B cell (primary cell): ENCODE data around the gene PSG5. TPM values are rescaled to one million over a fixed set of nuclear protein-coding genes. Genes with fewer than 3 reads are reported as not detected.
"Not testable (repeated sequence)": the region's sequence is repeated elsewhere in the genome, so short reads cannot be mapped to it uniquely, and the experiment has no call there.

Experiments
- ATAC-seq: fragments of 200-7000 bp; cut with Tn5 transposase; one replicate; pipeline ENCODE4 v1.10.0; 2021; ENCODE audit warnings: low read depth, mild to moderate bottlenecking, moderate number of reproducible peaks, moderate library complexity
- CTCF ChIA-PET: fragments of 350-600 bp; sonication (Branson Sonifier 250); formaldehyde crosslinking; loops from one replicate; lab custom pipeline; 2021; ENCODE audit warnings: antibody characterized with exemption, inconsistent platforms; lab: Charles Lee
- POLR2A ChIA-PET: fragments of 350-600 bp; sonication (Branson Sonifier 250); formaldehyde crosslinking; loops from one replicate; lab custom pipeline; 2021; ENCODE audit warnings: antibody characterized with exemption; lab: Charles Lee
- DNase-seq: peaks from one replicate; pipeline ENCODE4 v3.0.0; 2013
- H2AFZ ChIP-seq: 2 replicates; pipeline ENCODE4 v1.6.1; 2012; ENCODE audit warnings: mild to moderate bottlenecking, low read depth, low read length; ENCODE audit not compliant: insufficient read depth, poor library complexity, severe bottlenecking
- H3K27ac ChIP-seq, 2 donors: 1 replicate in 1 of 2; 2 replicates in 1 of 2; pipeline ENCODE4 v1.5.1; 2012 to 2013; ENCODE audit warnings: low read length in 2 of 2, mild to moderate bottlenecking in 2 of 2, moderate library complexity in 1 of 2
- H3K27me3 ChIP-seq, 4 experiments: fragments of 200-600 bp in 1 of 4; sonication (generic) in 1 of 4; replicated peaks in 1 of 4; 1 replicate in 2 of 4; 2 replicates in 2 of 4; pipeline versions ENCODE4 v1.6.1 to v1.7.0; 2013 to 2016; ENCODE audit warnings: low read length in 3 of 4, mild to moderate bottlenecking in 2 of 4, mixed read lengths in 1 of 4, moderate library complexity in 1 of 4; ENCODE audit not compliant: insufficient read depth in 4 of 4, control insufficient read depth in 3 of 4; ENCODE audit errors: control extremely low read depth in 1 of 4
- H3K36me3 ChIP-seq, 2 experiments: replicated peaks in 1 of 2; 1 replicate in 1 of 2; 2 replicates in 1 of 2; pipeline versions ENCODE4 v1.6.1 to v1.7.1; 2013; ENCODE audit warnings: low read length in 1 of 2; ENCODE audit not compliant: insufficient read depth in 2 of 2, control insufficient read depth in 1 of 2; ENCODE audit errors: control extremely low read depth in 1 of 2, extremely low read depth in 1 of 2
- H3K4me1 ChIP-seq, 2 donors: fragments of 200-600 bp in 1 of 2; sonication (generic) in 1 of 2; 1 replicate in 1 of 2; 2 replicates in 1 of 2; pipeline versions ENCODE4 v1.5.1 to v1.6.1; 2013 to 2017; ENCODE audit warnings: low read length in 2 of 2; ENCODE audit not compliant: control insufficient read depth in 2 of 2, insufficient read depth in 2 of 2
- H3K4me2 ChIP-seq: replicated peaks from 2 replicates; pipeline ENCODE3; 2012; ENCODE audit warnings: mild to moderate bottlenecking, low read depth, low read length; ENCODE audit not compliant: poor library complexity, severe bottlenecking
- H3K4me3 ChIP-seq, 5 experiments: fragments of 200-600 bp in 1 of 5; sonication (generic) in 1 of 5; 1 replicate in 3 of 5; 2 replicates in 2 of 5; pipeline versions ENCODE4 v1.5.1 to v1.7.0; 2011 to 2016; ENCODE audit warnings: low read length in 4 of 5, mild to moderate bottlenecking in 4 of 5, low read depth in 2 of 5, control low read depth in 1 of 5, moderate library complexity in 1 of 5; ENCODE audit not compliant: insufficient read depth in 1 of 5; ENCODE audit errors: control extremely low read depth in 1 of 5, extremely low read depth in 1 of 5
- H3K79me2 ChIP-seq: fragments of 200-600 bp; sonication (generic); one replicate; pipeline ENCODE4 v1.6.0; 2016; ENCODE audit warnings: low read length; ENCODE audit not compliant: control insufficient read depth, insufficient read depth
- H3K9ac ChIP-seq: fragments of 200-600 bp; sonication (generic); 2 replicates; pipeline ENCODE4 v1.6.1; 2017; ENCODE audit warnings: mild to moderate bottlenecking, low read length, moderate library complexity
- H3K9me3 ChIP-seq, 3 donors: one replicate each; pipeline versions ENCODE4 v1.6.1 to v1.7.1; 2013; ENCODE audit warnings: low read length in 2 of 3; ENCODE audit not compliant: control insufficient read depth in 2 of 3, insufficient read depth in 1 of 3; ENCODE audit errors: control extremely low read depth in 1 of 3
- H4K20me1 ChIP-seq: 2 replicates; pipeline ENCODE4 v1.6.0; 2012; ENCODE audit warnings: mild to moderate bottlenecking, low read length; ENCODE audit not compliant: insufficient read depth, control insufficient read depth, poor library complexity, severe bottlenecking
- H3K27ac Mint-ChIP-seq: one replicate; pipeline ENCODE4 v1.8.0; 2021; ENCODE audit warnings: mixed read lengths
- H3K27me3 Mint-ChIP-seq: one replicate; pipeline ENCODE4 v1.8.0; 2021; ENCODE audit warnings: mixed read lengths
- H3K4me1 Mint-ChIP-seq: one replicate; pipeline ENCODE4 v1.8.0; 2021; ENCODE audit warnings: mixed read lengths
- H3K4me3 Mint-ChIP-seq: one replicate; pipeline ENCODE4 v1.8.0; 2021; ENCODE audit warnings: mixed read lengths
- H3K9me3 Mint-ChIP-seq: one replicate; pipeline ENCODE4 v1.8.0; 2022; ENCODE audit warnings: mixed read lengths; ENCODE audit not compliant: insufficient read depth
- EZH2 ChIP-seq: IDR thresholded peaks from 2 replicates; pipeline ENCODE4 v1.6.1; 2012; ENCODE audit warnings: borderline replicate concordance, low read depth, mild to moderate bottlenecking, moderate library complexity, low read length; ENCODE audit not compliant: insufficient read depth, poor library complexity, severe bottlenecking
- WGBS: methylation state at CpG from one replicate; pipeline ENCODE4 v1.1.5; 2013; ENCODE audit warnings: missing lambda C conversion rate; ENCODE audit not compliant: insufficient coverage; 5-methylcytosine and 5-hydroxymethylcytosine counted together
- intact Hi-C: fragments of 100-400 bp; cut with micrococcal nuclease; formaldehyde crosslinking; loops from one replicate; pipeline ENCODE4 v1.10.0; 2022
- polyA plus RNA-seq: library from polyadenylated mRNA; depleted of rRNA; stranded (reverse); fragments of >200 nt; gene quantifications from 2 replicates; pipeline ENCODE4 v1.2.3, GENCODE V29; 2012
- total RNA-seq, 2 donors: library from RNA; stranded (reverse); fragments of 120-200 nt in 1 of 2; gene quantifications; 1 replicate in 1 of 2; 2 replicates in 1 of 2; pipeline versions ENCODE4 v1.2.3 to v1.2.4, GENCODE V29; 2013 to 2022
- TF ChIP-seq, protein P1 (sequence below): fragments of 200-600 bp; IDR thresholded peaks from one replicate; pipeline ENCODE4 v1.8.0; 2022; ENCODE audit warnings: antibody characterized with exemption, mild to moderate bottlenecking

The PSG5 gene
- total and polyA plus RNA-seq, 2 donors (not counting 1 experiment from before 2014, with no cell fraction given): not detected

DNA sequence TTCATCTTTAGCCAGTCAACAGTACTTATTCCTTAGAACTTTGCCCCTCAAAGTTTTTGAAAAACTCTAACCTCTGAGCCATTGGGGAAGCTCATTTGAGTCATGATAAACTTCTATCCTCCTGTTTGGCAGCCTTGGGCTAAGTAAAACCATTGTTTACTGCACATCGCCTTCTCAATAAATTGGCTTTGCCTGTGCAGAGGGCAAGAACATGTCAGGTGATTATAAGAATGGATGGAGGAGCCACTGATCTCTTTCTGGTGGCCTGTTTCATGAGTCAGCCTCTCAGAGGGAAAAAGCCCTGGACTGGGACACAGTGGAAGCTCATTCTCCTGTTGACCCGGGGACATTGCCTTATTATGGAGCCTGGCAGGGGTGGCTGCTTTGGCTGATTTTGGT, 38.5 kb upstream of the PSG5 start:
- H3K9me3 Mint-ChIP-seq: peaks cover 19% of the 10 kb centered on the region
- no peak for DNase-seq
- H3K27ac Mint-ChIP-seq: no peak overlapping the region
- no peaks in the 10 kb centered on the region for H3K27me3 ChIP-seq
- intact Hi-C loops: no loop called here
- WGBS: 88% methylated on average over 2 of the region's 2 CpGs
- H3K4me3 ChIP-seq: no peak overlapping the region
- H3K4me3 Mint-ChIP-seq: no peak overlapping the region
- no peaks in the 10 kb centered on the region for H3K79me2 ChIP-seq
- no peaks in the 10 kb centered on the region for H4K20me1 ChIP-seq
- ChIA-PET CTCF (no interaction called here), POLR2A (no interaction called here)
- H3K27ac ChIP-seq: no peak overlapping the region
- no peaks in the 10 kb centered on the region for H3K4me1 Mint-ChIP-seq
- no peak overlapping the region for H3K4me2 ChIP-seq
- H3K27me3 Mint-ChIP-seq: no peaks in the 10 kb centered on the region
- no peak overlapping the region for H3K9ac ChIP-seq
- peaks cover 0 to 32% (median 0%) of the 10 kb centered on the region in 3 donors for H3K9me3 ChIP-seq
- TF ChIP-seq EZH2: no peak
- TF ChIP-seq, protein P1, sequence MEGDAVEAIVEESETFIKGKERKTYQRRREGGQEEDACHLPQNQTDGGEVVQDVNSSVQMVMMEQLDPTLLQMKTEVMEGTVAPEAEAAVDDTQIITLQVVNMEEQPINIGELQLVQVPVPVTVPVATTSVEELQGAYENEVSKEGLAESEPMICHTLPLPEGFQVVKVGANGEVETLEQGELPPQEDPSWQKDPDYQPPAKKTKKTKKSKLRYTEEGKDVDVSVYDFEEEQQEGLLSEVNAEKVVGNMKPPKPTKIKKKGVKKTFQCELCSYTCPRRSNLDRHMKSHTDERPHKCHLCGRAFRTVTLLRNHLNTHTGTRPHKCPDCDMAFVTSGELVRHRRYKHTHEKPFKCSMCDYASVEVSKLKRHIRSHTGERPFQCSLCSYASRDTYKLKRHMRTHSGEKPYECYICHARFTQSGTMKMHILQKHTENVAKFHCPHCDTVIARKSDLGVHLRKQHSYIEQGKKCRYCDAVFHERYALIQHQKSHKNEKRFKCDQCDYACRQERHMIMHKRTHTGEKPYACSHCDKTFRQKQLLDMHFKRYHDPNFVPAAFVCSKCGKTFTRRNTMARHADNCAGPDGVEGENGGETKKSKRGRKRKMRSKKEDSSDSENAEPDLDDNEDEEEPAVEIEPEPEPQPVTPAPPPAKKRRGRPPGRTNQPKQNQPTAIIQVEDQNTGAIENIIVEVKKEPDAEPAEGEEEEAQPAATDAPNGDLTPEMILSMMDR: no peak
- H3K36me3 ChIP-seq: no peaks in the 10 kb centered on the region
- no peaks in the 10 kb centered on the region for H3K4me1 ChIP-seq
- no peak for ATAC-seq
- no peak overlapping the region for H2AFZ ChIP-seq

DNA sequence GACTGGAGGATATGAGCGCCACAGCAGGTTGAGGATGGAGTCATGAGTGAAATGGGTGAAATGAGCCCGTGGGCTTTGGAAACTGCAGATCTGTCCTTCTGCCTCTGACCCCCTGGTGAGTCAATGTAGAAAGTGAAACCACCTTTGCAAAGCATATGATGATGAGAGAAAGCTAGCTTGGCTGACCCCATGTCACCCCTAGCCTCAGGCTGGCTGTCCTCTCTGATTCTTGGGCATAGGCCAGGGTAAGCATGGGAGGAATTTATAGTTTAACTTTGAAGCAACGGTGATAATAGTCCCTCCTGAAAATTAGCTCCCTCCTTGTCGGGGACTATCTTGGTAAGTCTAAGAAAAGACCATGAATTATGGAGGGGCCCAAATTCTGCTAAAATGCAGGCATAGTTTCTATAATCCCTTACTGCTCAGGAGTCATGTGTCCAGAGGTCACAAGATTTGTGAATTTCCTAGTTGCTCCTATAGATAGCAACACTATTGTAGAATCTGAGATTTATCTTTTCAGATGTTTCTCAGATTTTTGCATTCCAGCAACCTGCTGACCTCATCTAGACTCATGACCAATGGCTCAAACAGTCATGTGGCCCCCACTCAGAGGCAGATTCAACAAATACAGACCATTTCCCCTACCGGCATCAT, 38.0 kb upstream of the PSG5 start:
- H3K36me3 ChIP-seq, H3K4me3 Mint-ChIP-seq, H3K27ac Mint-ChIP-seq, H3K79me2 ChIP-seq, H3K4me2 ChIP-seq, DNase-seq, H3K27me3 ChIP-seq, ATAC-seq, H3K4me1 ChIP-seq, intact Hi-C loops, H3K27ac ChIP-seq, H4K20me1 ChIP-seq, H3K27me3 Mint-ChIP-seq, H3K4me3 ChIP-seq, H2AFZ ChIP-seq, H3K4me1 Mint-ChIP-seq, CTCF ChIA-PET, POLR2A ChIA-PET, H3K9ac ChIP-seq: not testable (repeated sequence)
- H3K9me3 ChIP-seq: peaks cover 0 to 32% (median 0%) of the 10 kb centered on the region in 3 donors
- WGBS: 55% methylated on average over 2 of the region's 5 CpGs
- H3K9me3 Mint-ChIP-seq: peaks cover 18% of the 10 kb centered on the region

DNA sequence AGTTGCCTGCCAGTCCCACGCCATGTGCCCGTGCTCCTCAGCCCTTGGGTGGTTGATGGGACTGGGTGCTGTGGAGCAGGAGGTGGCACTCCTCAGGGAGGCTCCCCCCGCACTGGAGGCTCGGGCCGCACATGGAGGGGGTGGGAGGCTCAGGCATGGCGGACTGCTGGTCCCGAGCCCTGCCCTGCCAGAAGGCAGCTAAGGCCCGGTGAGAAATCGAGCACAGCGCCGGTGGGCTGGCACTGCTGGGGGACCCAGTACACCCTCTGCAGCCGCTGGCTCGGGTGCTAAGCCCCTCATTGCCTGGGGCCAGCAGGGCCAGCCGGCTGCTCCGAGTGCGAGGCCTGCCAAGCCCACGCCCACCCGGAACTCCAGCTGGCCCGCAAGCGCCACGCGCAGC, 35.6 kb upstream of the PSG5 start:
- H2AFZ ChIP-seq, H3K4me1 ChIP-seq, H3K4me1 Mint-ChIP-seq, H3K4me2 ChIP-seq, H3K4me3 Mint-ChIP-seq, H3K36me3 ChIP-seq, H3K9ac ChIP-seq, CTCF ChIA-PET, H4K20me1 ChIP-seq, H3K27ac ChIP-seq, POLR2A ChIA-PET, DNase-seq, H3K79me2 ChIP-seq, H3K27ac Mint-ChIP-seq, intact Hi-C loops, H3K27me3 Mint-ChIP-seq, H3K27me3 ChIP-seq, ATAC-seq, H3K4me3 ChIP-seq: not testable (repeated sequence)
- 95% methylated on average over 22 of the region's 22 CpGs for WGBS
- peaks cover 12% of the 10 kb centered on the region for H3K9me3 Mint-ChIP-seq
- peaks cover 0 to 24% (median 0%) of the 10 kb centered on the region in 3 donors for H3K9me3 ChIP-seq
